Measurements from ENCODE around the gene DCUN1D4.

The DCUN1D4 gene

DNA sequence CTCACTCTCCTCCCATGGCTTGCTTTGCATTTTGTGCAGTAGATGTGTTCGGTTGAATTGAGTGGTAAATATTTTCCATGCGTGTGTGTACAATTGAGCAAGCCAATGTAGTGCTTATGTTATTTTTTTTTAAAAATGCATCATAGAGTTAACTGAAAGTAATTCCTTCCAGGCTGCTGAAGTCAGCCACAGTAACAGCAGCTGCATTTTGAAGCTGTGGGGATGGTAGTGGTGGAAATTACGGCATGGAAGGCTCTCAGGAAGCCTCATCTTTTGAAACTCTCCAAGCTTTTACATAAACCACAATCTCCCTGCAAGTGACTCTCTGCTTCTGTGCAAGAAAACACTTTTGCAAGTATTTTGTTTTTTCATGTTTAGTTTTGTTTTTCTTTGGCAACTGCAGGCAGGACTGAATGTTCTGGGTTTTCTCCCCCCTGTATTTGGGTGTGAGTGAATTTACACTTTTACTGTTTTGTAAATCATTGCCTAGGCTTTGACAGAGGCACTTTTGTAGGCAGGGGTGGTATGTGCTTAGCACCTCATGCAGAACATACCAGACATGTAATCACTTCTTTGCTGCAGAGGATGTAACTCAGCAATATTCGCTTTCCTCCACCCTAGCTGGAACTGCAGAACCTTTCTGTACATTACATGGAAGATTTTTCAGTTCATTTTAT is 121.0 kb downstream of the DCUN1D4 start:
- no peak overlapping the region for H3K27ac ChIP-seq (ENCODE audit: low read depth, low read length, severe bottlenecking)
- H3K9me3 ChIP-seq (ENCODE audit: control insufficient read depth, low read length), result no peaks in the 10 kb centered on the region
- no peak overlapping the region for H3K4me3 ChIP-seq (ENCODE audit: extremely low read depth, insufficient read depth, low read length, poor library complexity, severe bottlenecking)
- no peaks in the 10 kb centered on the region for H3K36me3 ChIP-seq (ENCODE audit: control insufficient read depth, insufficient read depth, low read length)
- WGBS, 2 experiments (ENCODE audit: insufficient coverage in 2 of 2), result 83 to 100% methylated on average over 1 of the region's 4 CpGs
- no peaks in the 10 kb centered on the region for H3K4me1 ChIP-seq (ENCODE audit: control insufficient read depth, insufficient read depth, low read length, poor library complexity, severe bottlenecking)

GRCh38 chr4:51965862-51966261 is 122.9 kb downstream of the DCUN1D4 start:
- no peak overlapping the region for H3K4me3 ChIP-seq (ENCODE audit: extremely low read depth, insufficient read depth, low read length, poor library complexity, severe bottlenecking)
- no peaks in the 10 kb centered on the region for H3K9me3 ChIP-seq (ENCODE audit: control insufficient read depth, low read length)
- H3K4me1 ChIP-seq (ENCODE audit: control insufficient read depth, insufficient read depth, low read length, poor library complexity, severe bottlenecking), result no peaks in the 10 kb centered on the region
- no peaks in the 10 kb centered on the region for H3K36me3 ChIP-seq (ENCODE audit: control insufficient read depth, insufficient read depth, low read length)
- no peak overlapping the region for H3K27ac ChIP-seq (ENCODE audit: low read depth, low read length, severe bottlenecking)
- 100% methylated on average over 1 of the region's 1 CpG for WGBS, 2 experiments (ENCODE audit: insufficient coverage in 2 of 2)

All from mesodermal cell (in vitro differentiated cells).